Measurements from ENCODE around the gene HPCAL4. TPM values are rescaled to one million over a fixed set of nuclear protein-coding genes. Genes with fewer than 3 reads are reported as not detected.

The HPCAL4 gene
- total RNA-seq, 4 donors from 2014 or later, result 0.83 TPM; not detected in 3

- DNase-seq, result no peak
- Histone ChIP-seq H3K36me3 (no peaks in the 10 kb centered on the region), H3K27ac (no peak overlapping the region), H3K4me3 (no peak overlapping the region), H3K4me1 (peaks cover 0 to 18% (median 13%) of the 10 kb centered on the region in 4 donors), H3K27me3 (peaks cover 0 to 17% of the 10 kb centered on the region in 2 donors), H3K9me3 (no peaks in the 10 kb centered on the region)
- no peak for TF ChIP-seq POLR2A (IDR thresholded peaks at IDR 0.05)
- TF ChIP-seq CTCF (IDR thresholded peaks at IDR 0.05), result no peak
Measured at GRCh38 chr1:39694026-39694425, 2.8 kb upstream of the HPCAL4 start.

GRCh38 chr1:39692152-39693074 is 1.2 kb upstream of the HPCAL4 start:
- peak overlapping the region; percentile 14 to 48 (median 46) for H3K4me3 ChIP-seq
- H3K36me3 ChIP-seq, result no peaks in the 10 kb centered on the region
- no peaks in the 10 kb centered on the region for H3K9me3 ChIP-seq
- TF ChIP-seq CTCF (IDR thresholded peaks at IDR 0.05) (no peak), POLR2A (IDR thresholded peaks at IDR 0.05) (no peak)
- no peak overlapping the region for H3K27ac ChIP-seq
- H3K27me3 ChIP-seq, result peaks cover 0 to 17% of the 10 kb centered on the region in 2 donors
- peaks cover 0 to 18% (median 13%) of the 10 kb centered on the region in 4 donors for H3K4me1 ChIP-seq
- peak in 1 of 3 donors; percentile 46 for DNase-seq

GRCh38 chr1:39690794-39691382 is 345 bp downstream of the HPCAL4 start:
- no peaks in the 10 kb centered on the region for H3K36me3 ChIP-seq
- peaks cover 0 to 17% of the 10 kb centered on the region in 2 donors for H3K27me3 ChIP-seq
- H3K9me3 ChIP-seq, result no peaks in the 10 kb centered on the region
- no peak for DNase-seq
- H3K4me1 ChIP-seq, result peaks cover 0 to 18% (median 13%) of the 10 kb centered on the region in 4 donors
- H3K27ac ChIP-seq, result peak overlapping the region in 1 of 4 donors; percentile 26
- peak overlapping the region; percentile 14 to 48 (median 46) for H3K4me3 ChIP-seq
- TF ChIP-seq POLR2A (IDR thresholded peaks at IDR 0.05) (no peak), CTCF (IDR thresholded peaks at IDR 0.05) (no peak)

GRCh38 chr1:39690225-39690624 is 1.0 kb downstream of the HPCAL4 start:
- Histone ChIP-seq H3K4me3 (no peak overlapping the region), H3K27me3 (peaks cover 0 to 17% of the 10 kb centered on the region in 2 donors), H3K27ac (no peak overlapping the region), H3K4me1 (peaks cover 0 to 18% (median 13%) of the 10 kb centered on the region in 4 donors), H3K36me3 (no peaks in the 10 kb centered on the region), H3K9me3 (no peaks in the 10 kb centered on the region)
- DNase-seq, result no peak
- no peak for TF ChIP-seq CTCF (IDR thresholded peaks at IDR 0.05)
- TF ChIP-seq POLR2A (IDR thresholded peaks at IDR 0.05), result no peak

GRCh38 chr1:39689635-39690034 is 1.6 kb downstream of the HPCAL4 start:
- H3K4me1 ChIP-seq, result peaks cover 0 to 18% (median 13%) of the 10 kb centered on the region in 4 donors
- H3K27me3 ChIP-seq, result peaks cover 0 to 17% of the 10 kb centered on the region in 2 donors
- no peaks in the 10 kb centered on the region for H3K9me3 ChIP-seq
- TF ChIP-seq POLR2A (IDR thresholded peaks at IDR 0.05) (no peak), CTCF (IDR thresholded peaks at IDR 0.05) (no peak)
- DNase-seq, result no peak
- H3K27ac ChIP-seq, result no peak overlapping the region
- no peak overlapping the region for H3K4me3 ChIP-seq
- no peaks in the 10 kb centered on the region for H3K36me3 ChIP-seq
